NCI-H748 treated with DMSO at 0.1 percent for 48 hours (cell line): Measurements from ENCODE around the gene PMS2.
"Not testable (repeated sequence)": the region's sequence is repeated elsewhere in the genome, so short reads cannot be mapped to it uniquely, and the experiment has no call there.

Experiments used
- DNase-seq: peaks from one replicate; lab custom pipeline; 2025; lab: John Stamatoyannopoulos, UW

The PMS2 gene

GRCh38 chr7:6016653-6016966 lies 7.8 kb upstream of the PMS2 start:
- DNase-seq = no peak

- no peak for DNase-seq
These were observed 7.2 kb upstream of the PMS2 start for GRCh38 chr7:6015917-6016652.

GRCh38 chr7:6012355-6013104 lies 3.7 kb upstream of the PMS2 start:
- DNase-seq = no peak

- DNase-seq = no peak
These were observed 2.7 kb upstream of the PMS2 start for GRCh38 chr7:6011541-6011940.

- not testable (repeated sequence) for DNase-seq
These were observed 1.5 kb upstream of the PMS2 start for GRCh38 chr7:6010370-6010769.

- not testable (repeated sequence) for DNase-seq
These were observed 836 bp downstream of the PMS2 start for GRCh38 chr7:6007835-6008590.

GRCh38 chr7:6007386-6007785 lies 1.5 kb downstream of the PMS2 start:
- no peak for DNase-seq

- peak; percentile 19 for DNase-seq
These were observed 11.5 kb downstream of the PMS2 start for GRCh38 chr7:5997210-5997808.

- not testable (repeated sequence) for DNase-seq
These were observed 21.8 kb downstream of the PMS2 start for GRCh38 chr7:5987061-5987460.

GRCh38 chr7:5979680-5980314 lies 29.1 kb downstream of the PMS2 start:
- not testable (repeated sequence) for DNase-seq

GRCh38 chr7:5973580-5973979 lies 35.3 kb downstream of the PMS2 start:
- not testable (repeated sequence) for DNase-seq

GRCh38 chr7:5970347-5970911 lies 38.4 kb downstream of the PMS2 start, which contains the start of gene RSPH10B:
Gene RSPH10B (minus strand): TSS chr7:5970689. CDS start chr7:5967116, 3,573 bp downstream.
- DNase-seq = not testable (repeated sequence)

- not testable (repeated sequence) for DNase-seq
These were observed 45.0 kb downstream of the PMS2 start for GRCh38 chr7:5963810-5964209.

GRCh38 chr7:5963205-5963604 lies 45.6 kb downstream of the PMS2 start:
- DNase-seq = not testable (repeated sequence)

GRCh38 chr7:5934945-5935450 lies 73.9 kb downstream of the PMS2 start:
- not testable (repeated sequence) for DNase-seq

GRCh38 chr7:5931905-5932644 lies 76.8 kb downstream of the PMS2 start:
- DNase-seq = not testable (repeated sequence)

- not testable (repeated sequence) for DNase-seq
These were observed 77.6 kb downstream of the PMS2 start for GRCh38 chr7:5931250-5931649.

GRCh38 chr7:5930290-5930689 lies 78.6 kb downstream of the PMS2 start:
- DNase-seq = not testable (repeated sequence)

- not testable (repeated sequence) for DNase-seq
These were observed 82.5 kb downstream of the PMS2 start for GRCh38 chr7:5926263-5926870.

- not testable (repeated sequence) for DNase-seq
These were observed 84.2 kb downstream of the PMS2 start for GRCh38 chr7:5924630-5925029.
